Duodenal mucosa (tissue), 2 donors: ENCODE results near the gene MYOZ2.

Experiments used
- H3K27ac ChIP-seq: one replicate; pipeline ENCODE4 v1.7.0; 2013; ENCODE audit warnings: low read depth, low read length
- H3K27me3 ChIP-seq, 2 donors: one replicate each; pipeline ENCODE4 v1.7.0; 2013; ENCODE audit warnings: low read length in 2 of 2, control low read depth in 1 of 2; ENCODE audit not compliant: insufficient read depth in 2 of 2, control insufficient read depth in 1 of 2
- H3K36me3 ChIP-seq, 2 donors: one replicate each; pipeline ENCODE4 v1.7.0; 2013; ENCODE audit warnings: low read length in 2 of 2, control low read depth in 1 of 2; ENCODE audit not compliant: insufficient read depth in 2 of 2, control insufficient read depth in 1 of 2
- H3K4me1 ChIP-seq, 2 donors: one replicate each; pipeline ENCODE4 v1.7.0; 2013; ENCODE audit warnings: low read length in 2 of 2, control low read depth in 1 of 2; ENCODE audit not compliant: insufficient read depth in 2 of 2, control insufficient read depth in 1 of 2
- H3K4me3 ChIP-seq, 2 donors: one replicate each; pipeline ENCODE4 v1.7.0; 2013; ENCODE audit warnings: low read length in 2 of 2, low read depth in 1 of 2
- H3K9ac ChIP-seq, 2 donors: one replicate each; pipeline ENCODE4 v1.7.0; 2013; ENCODE audit warnings: low read length in 2 of 2, low read depth in 1 of 2
- H3K9me3 ChIP-seq, 2 donors: one replicate each; pipeline ENCODE4 v1.7.0; 2013; ENCODE audit warnings: low read length in 2 of 2, control low read depth in 1 of 2; ENCODE audit not compliant: control insufficient read depth in 1 of 2

MYOZ2 gene

GRCh38 chr4:119232286-119232685, 96.7 kb downstream of the MYOZ2 start:
- no peak overlapping the region for H3K9ac ChIP-seq
- no peak overlapping the region for H3K27ac ChIP-seq
- H3K9me3 ChIP-seq = no peaks in the 10 kb centered on the region
- peaks cover 5 to 7% of the 10 kb centered on the region in 2 donors for H3K4me1 ChIP-seq
- no peak overlapping the region for H3K4me3 ChIP-seq
- H3K36me3 ChIP-seq = peaks cover 0 to 6% of the 10 kb centered on the region in 2 donors
- no peaks in the 10 kb centered on the region for H3K27me3 ChIP-seq

DNA sequence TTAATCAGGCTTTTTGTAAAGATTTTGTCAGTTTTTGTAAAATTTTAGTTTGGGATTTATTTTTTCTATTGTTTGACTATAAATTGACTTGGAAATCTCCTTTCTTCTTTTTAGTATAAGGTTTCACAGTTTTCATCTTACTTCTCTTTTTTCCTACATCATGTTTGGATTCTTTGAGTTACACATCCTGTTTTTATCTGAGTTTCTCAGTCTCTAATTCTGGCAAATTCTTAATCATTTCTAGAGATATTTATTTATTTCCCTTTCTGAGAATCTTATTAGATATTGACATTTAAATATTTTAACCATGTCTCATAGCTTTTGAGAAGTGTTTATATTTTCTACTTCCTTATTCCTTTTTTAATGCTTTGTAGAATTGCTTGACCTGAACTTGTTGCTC, 97.6 kb downstream of the MYOZ2 start:
- Histone ChIP-seq H3K9me3 (no peaks in the 10 kb centered on the region), H3K27me3 (no peaks in the 10 kb centered on the region), H3K27ac (no peak overlapping the region), H3K4me1 (peaks cover 5 to 7% of the 10 kb centered on the region in 2 donors), H3K36me3 (peaks cover 0 to 6% of the 10 kb centered on the region in 2 donors), H3K9ac (no peak overlapping the region), H3K4me3 (no peak overlapping the region)

DNA sequence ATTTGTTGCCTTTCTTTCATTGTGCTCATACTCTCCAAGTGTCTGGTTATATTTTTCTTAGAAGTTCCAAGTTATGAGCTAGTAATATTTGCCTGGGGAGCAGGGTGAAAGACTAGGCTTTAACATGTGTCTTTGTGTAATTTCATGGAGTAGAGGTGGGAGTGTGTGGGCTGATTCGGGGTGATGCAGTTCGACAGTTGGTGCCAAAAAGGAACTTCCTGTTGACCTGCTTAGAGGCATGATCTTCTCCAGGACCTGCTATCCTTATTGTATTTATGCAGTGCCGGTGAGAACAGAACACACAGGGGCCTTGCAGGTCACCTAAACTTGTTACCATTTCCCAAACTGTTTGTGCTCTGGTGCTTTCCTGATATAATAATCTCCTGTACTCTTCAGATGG, 98.1 kb downstream of the MYOZ2 start:
- no peaks in the 10 kb centered on the region for H3K27me3 ChIP-seq
- H3K4me1 ChIP-seq = peaks cover 5 to 7% of the 10 kb centered on the region in 2 donors
- H3K36me3 ChIP-seq = peaks cover 0 to 6% of the 10 kb centered on the region in 2 donors
- H3K27ac ChIP-seq = no peak overlapping the region
- H3K9ac ChIP-seq = no peak overlapping the region
- no peak overlapping the region for H3K4me3 ChIP-seq
- H3K9me3 ChIP-seq = no peaks in the 10 kb centered on the region

DNA sequence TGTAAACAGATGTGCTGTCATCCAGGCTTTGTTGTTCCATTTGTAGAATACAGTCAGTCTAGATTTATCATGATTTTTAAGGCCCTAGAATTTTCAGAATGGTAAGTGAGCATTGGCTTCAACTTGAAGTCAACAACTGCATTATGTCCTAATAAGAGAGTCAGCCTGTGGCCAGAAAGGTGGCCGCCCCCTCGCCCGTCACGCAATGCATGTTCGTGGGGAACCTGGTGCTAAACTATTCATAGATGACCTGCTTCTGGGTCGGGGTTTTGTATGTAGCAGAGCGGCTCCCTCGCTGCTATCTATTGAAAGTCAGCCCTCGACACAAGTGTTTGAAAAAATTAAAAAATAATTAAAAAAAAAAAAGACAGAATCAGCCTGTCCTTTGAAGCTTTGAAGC, 101.6 kb downstream of the MYOZ2 start:
- Histone ChIP-seq H3K36me3 (peaks cover 0 to 13% of the 10 kb centered on the region in 2 donors), H3K4me1 (peaks cover 5 to 7% of the 10 kb centered on the region in 2 donors), H3K9ac (no peak overlapping the region), H3K27me3 (no peaks in the 10 kb centered on the region), H3K27ac (no peak overlapping the region), H3K4me3 (no peak overlapping the region), H3K9me3 (no peaks in the 10 kb centered on the region)
